Dendritic cell treated with granulocyte-macrophage colony-stimulating factor and Interleukin-4, amounts not matched to agents 40 ng/mL and 50 ng/mL, for 4 days (primary cell): ENCODE results near the gene PCSK6.
"Not testable (repeated sequence)": the region's sequence is repeated elsewhere in the genome, so short reads cannot be mapped to it uniquely, and the experiment has no call there.

Source experiments
- H3K27ac Mint-ChIP-seq: one replicate; pipeline ENCODE4 v1.8.0; 2022; ENCODE audit warnings: mild to moderate bottlenecking, mixed read lengths
- H3K27me3 Mint-ChIP-seq: one replicate; pipeline ENCODE4 v1.8.0; 2022; ENCODE audit warnings: mild to moderate bottlenecking, mixed read lengths
- H3K36me3 Mint-ChIP-seq: one replicate; pipeline ENCODE4 v1.8.0; 2022; ENCODE audit warnings: low read depth, mixed read lengths
- H3K4me1 Mint-ChIP-seq: one replicate; pipeline ENCODE4 v1.8.0; 2022; ENCODE audit warnings: low read depth, mixed read lengths
- H3K4me3 Mint-ChIP-seq: one replicate; pipeline ENCODE4 v1.8.0; 2022; ENCODE audit warnings: mild to moderate bottlenecking, moderate library complexity, mixed read lengths
- H3K9me3 Mint-ChIP-seq: one replicate; pipeline ENCODE4 v1.8.0; 2022; ENCODE audit warnings: mixed read lengths
- intact Hi-C: fragments of 100-400 bp; cut with micrococcal nuclease; formaldehyde crosslinking; loops from one replicate; pipeline ENCODE4 v1.15.0; 2022

Gene PCSK6

DNA sequence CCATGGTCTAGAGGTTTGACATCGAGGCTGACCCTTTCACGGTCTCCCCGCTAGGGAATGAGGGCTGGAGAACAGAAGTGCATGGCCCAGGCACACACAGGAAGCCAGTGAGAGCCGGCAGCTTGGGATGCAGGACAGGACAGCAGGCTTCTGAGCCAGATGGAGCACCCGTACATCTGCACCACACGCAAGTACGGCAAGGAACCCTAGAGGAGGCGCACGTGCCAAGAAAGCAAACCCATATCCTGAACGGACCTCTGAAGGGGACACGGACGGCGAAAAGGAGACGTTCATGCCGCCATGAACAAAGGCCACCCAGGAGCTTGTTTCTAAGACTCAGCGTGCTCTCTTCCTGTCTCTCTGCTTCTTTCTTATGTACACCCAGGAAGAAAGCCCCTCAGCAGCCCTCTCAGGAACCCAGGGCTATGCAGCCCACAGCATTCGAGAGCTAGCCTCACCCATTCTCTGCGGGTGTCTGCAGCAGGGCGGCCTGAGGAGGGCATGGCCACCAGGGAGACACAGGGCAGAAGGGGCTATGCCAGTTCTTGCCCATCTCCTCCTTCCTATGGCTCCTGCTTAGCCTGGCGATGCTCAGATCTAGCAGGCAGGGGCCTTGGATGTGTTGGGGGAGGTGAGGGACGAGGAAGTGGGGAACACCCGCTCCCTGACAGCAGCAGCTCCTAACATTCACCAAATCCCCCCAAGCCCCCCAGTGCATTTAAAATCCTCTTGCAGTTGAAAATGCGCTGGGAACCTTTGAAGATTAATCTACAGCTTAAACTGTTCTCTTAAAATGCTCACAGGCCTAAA, 81.3 kb downstream of the PCSK6 start:
- no peak overlapping the region for H3K4me3 Mint-ChIP-seq
- no peaks in the 10 kb centered on the region for H3K27me3 Mint-ChIP-seq
- H3K36me3 Mint-ChIP-seq, result no peaks in the 10 kb centered on the region
- no peak overlapping the region for H3K27ac Mint-ChIP-seq
- intact Hi-C loops, result no loop called here
- no peaks in the 10 kb centered on the region for H3K9me3 Mint-ChIP-seq
- no peaks in the 10 kb centered on the region for H3K4me1 Mint-ChIP-seq

DNA sequence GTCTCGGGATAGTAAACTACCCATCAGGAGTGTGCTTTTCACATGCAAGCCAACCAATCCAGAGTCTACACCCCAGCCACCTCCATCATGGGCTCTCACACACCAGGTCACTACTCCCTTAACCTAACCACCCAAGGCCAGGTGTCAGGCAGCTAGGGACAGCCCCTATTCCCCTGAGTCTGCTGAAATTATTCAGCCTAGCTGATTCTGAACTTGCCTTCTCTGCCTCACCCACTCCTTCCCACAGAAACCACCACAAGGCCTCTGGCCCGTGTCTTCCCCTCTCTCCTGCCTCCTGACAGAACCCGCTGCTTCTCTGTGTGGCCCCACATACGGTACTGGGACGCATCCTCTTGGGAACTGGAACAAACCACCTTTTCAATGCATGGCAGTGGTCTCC, 82.1 kb downstream of the PCSK6 start:
- intact Hi-C loops, result no loop called here

DNA sequence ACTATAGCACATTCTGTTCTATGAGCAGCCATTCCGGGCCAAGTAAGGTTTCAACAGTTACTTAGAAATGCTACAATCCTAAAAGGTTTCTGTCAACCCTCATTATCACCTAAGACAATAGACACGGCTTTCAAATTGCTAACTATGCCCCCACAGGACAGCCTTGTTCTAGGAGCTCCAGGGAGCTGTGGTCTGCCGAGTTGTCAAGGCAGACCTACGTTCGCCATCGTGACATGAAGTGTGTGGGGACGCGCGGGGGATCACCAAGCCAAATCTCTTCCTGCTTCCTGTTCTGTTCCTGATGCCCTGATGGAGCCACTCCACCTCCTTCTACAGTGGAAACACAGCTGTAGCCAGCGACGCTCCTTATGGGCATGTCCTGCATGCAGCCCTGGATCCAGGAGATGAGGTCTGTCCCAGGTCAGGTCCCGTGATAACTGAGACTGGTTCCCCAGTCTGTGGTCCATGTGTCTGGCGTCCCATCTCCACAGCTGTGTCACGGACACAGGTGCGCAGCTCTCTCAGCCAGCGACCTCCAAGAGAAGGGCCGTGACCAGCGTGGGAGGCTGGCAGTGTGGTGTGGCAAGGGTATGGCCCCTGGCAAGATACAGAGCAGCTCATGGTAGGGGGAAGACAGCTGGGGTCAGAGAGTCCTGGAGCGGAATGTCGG, 82.8 kb downstream of the PCSK6 start:
- intact Hi-C loops, result no loop called here
- H3K4me3 Mint-ChIP-seq, result no peak overlapping the region
- H3K27ac Mint-ChIP-seq, result no peak overlapping the region
- no peaks in the 10 kb centered on the region for H3K4me1 Mint-ChIP-seq
- H3K27me3 Mint-ChIP-seq, result no peaks in the 10 kb centered on the region
- H3K36me3 Mint-ChIP-seq, result no peaks in the 10 kb centered on the region
- H3K9me3 Mint-ChIP-seq, result no peaks in the 10 kb centered on the region

More for the DNA sequence above, 82.1 kb downstream of the PCSK6 start:
- no peaks in the 10 kb centered on the region for H3K27me3 Mint-ChIP-seq
- no peaks in the 10 kb centered on the region for H3K9me3 Mint-ChIP-seq
- no peaks in the 10 kb centered on the region for H3K36me3 Mint-ChIP-seq
- H3K4me3 Mint-ChIP-seq, result no peak overlapping the region
- H3K4me1 Mint-ChIP-seq, result no peaks in the 10 kb centered on the region
- H3K27ac Mint-ChIP-seq, result no peak overlapping the region

DNA sequence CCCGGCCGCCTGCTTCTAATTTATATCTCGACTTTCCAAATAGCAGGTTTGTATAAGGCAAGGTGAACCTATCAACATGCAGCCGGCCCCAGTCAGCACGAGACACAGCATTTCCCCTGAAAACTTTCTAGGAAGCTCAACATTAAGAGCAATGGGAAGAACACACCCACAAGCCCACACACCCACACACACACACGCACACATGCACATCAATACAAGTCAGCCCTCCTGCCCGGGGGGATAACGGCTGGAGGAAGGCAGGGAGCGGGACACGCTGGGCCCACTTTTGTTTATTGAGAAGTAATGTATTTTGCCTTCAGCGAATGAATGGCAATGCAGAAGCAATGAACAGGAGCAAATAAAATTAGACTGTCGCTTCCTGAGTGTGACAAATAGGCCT, 83.5 kb downstream of the PCSK6 start:
- no peak overlapping the region for H3K4me3 Mint-ChIP-seq
- intact Hi-C loops, result no loop called here
- H3K27ac Mint-ChIP-seq, result no peak overlapping the region
- H3K36me3 Mint-ChIP-seq, result no peaks in the 10 kb centered on the region
- no peaks in the 10 kb centered on the region for H3K4me1 Mint-ChIP-seq
- H3K9me3 Mint-ChIP-seq, result no peaks in the 10 kb centered on the region
- H3K27me3 Mint-ChIP-seq, result peaks cover under 1% of the 10 kb centered on the region

DNA sequence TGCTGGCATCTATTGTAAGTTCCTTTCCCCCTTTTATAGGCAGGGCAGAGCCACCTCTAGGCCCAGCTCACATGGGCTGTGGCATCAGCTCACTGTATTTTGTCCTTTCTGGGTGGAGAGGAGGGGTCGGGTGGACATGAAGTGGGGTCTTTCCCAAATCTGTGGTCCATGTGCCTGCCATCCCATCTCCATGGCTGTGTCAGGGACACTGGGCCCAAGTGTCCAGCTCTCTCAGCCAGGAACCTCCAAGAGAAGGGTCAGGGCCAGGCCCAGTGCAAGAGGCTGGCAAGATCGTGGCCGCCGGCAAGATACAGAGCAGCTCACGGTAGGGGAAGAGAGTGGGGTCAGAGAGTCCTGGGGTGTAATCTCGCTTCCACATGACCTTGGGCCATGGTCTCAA, 85.3 kb downstream of the PCSK6 start:
- intact Hi-C loops, result no loop called here
- Mint-ChIP-seq H3K27me3 (peaks cover 9% of the 10 kb centered on the region), H3K4me1 (no peaks in the 10 kb centered on the region), H3K9me3 (no peaks in the 10 kb centered on the region), H3K27ac (no peak overlapping the region), H3K36me3 (no peaks in the 10 kb centered on the region), H3K4me3 (no peak overlapping the region)

DNA sequence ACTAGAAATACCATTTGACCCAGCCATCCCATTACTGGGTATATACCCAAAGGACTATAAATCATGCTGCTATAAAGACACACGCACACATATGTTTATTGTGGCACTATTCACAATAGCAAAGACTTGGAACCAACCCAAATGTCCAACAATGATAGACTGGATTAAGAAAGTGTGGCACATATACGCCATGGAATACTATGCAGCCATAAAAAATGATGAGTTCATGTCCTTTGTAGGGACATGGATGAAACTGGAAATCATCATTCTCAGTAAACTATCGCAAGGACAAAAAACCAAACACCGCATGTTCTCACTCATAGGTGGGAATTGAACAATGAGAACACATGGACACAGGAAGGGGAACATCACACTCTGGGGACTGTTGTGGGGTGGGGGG, 86.6 kb downstream of the PCSK6 start:
- H3K27me3 Mint-ChIP-seq, result peaks cover 17% of the 10 kb centered on the region

DNA sequence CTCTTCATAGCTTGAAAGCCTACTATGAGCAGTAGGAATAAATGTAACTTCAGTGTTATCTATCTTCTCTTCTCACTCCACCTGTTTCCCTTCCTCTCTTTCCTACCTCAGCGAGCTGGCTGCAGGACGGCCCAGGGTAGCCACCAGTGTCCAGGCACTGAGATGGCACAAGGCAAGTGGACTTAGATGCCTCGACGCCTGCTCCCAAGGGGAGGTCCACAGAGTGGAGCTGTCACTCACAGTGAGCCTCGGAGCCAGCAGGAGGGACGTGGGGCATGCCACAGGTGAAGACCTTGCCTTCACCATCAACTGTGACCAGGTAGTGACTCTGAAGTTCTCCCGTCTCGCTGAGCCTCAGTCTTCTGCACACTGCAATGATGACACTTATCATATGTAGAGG, 88.2 kb downstream of the PCSK6 start:
- Mint-ChIP-seq H3K36me3 (no peaks in the 10 kb centered on the region), H3K9me3 (no peaks in the 10 kb centered on the region), H3K27ac (no peak overlapping the region), H3K27me3 (peaks cover 32% of the 10 kb centered on the region), H3K4me3 (no peak overlapping the region), H3K4me1 (peaks cover 6% of the 10 kb centered on the region)
- intact Hi-C loops, result no loop called here

More for the DNA sequence above, 86.6 kb downstream of the PCSK6 start:
- H3K36me3 Mint-ChIP-seq, H3K4me3 Mint-ChIP-seq, intact Hi-C loops, H3K27ac Mint-ChIP-seq, H3K9me3 Mint-ChIP-seq, H3K4me1 Mint-ChIP-seq: not testable (repeated sequence)

DNA sequence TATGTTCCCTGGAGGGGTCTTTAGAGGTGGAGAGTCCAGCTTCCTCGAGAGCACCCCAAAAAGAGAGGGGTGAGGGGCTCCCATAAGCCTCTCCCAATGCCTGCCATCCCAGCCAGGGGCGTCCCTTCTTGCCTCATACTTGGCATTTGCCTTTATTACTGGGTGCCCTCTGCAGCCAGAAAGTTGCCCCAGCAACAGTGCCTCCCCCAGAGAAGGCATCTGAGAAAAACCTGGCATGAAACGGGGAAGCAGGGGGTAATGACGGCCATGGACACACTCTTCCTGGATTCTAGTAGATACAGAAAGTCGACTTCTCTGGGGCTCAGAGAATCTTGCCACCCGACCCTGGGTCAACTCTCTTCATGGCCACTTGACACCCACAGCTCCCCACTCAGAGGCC, 90.1 kb downstream of the PCSK6 start:
- H3K27me3 Mint-ChIP-seq, result peaks cover 35% of the 10 kb centered on the region
- peaks cover 6% of the 10 kb centered on the region for H3K4me1 Mint-ChIP-seq
- H3K36me3 Mint-ChIP-seq, result no peaks in the 10 kb centered on the region
- H3K4me3 Mint-ChIP-seq, result no peak overlapping the region
- intact Hi-C loops, result no loop called here
- no peak overlapping the region for H3K27ac Mint-ChIP-seq
- no peaks in the 10 kb centered on the region for H3K9me3 Mint-ChIP-seq

DNA sequence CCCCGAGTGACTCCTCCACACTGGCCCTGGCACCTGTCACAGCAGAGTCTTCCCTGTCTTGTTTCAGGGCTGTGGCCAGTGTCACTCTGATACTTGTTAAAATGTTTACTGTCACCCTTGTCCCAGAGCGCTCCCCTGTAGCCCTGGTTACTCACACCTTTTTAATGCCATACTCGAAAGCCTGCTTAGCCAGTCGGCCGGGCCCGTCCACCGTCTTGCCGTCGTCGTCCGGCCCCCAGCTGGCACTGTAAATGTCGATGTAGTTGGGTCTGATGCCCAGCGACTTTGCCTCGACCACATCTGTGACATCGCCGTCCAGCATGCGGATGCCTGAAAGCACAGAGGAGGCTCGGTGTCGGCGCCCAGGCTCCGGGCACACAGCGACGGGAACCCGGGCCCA, 91.3 kb downstream of the PCSK6 start:
- peaks cover 6% of the 10 kb centered on the region for H3K4me1 Mint-ChIP-seq
- no peak overlapping the region for H3K4me3 Mint-ChIP-seq
- H3K36me3 Mint-ChIP-seq, result no peaks in the 10 kb centered on the region
- intact Hi-C loops, result no loop called here
- no peaks in the 10 kb centered on the region for H3K9me3 Mint-ChIP-seq
- peaks cover 35% of the 10 kb centered on the region for H3K27me3 Mint-ChIP-seq
- H3K27ac Mint-ChIP-seq, result no peak overlapping the region

DNA sequence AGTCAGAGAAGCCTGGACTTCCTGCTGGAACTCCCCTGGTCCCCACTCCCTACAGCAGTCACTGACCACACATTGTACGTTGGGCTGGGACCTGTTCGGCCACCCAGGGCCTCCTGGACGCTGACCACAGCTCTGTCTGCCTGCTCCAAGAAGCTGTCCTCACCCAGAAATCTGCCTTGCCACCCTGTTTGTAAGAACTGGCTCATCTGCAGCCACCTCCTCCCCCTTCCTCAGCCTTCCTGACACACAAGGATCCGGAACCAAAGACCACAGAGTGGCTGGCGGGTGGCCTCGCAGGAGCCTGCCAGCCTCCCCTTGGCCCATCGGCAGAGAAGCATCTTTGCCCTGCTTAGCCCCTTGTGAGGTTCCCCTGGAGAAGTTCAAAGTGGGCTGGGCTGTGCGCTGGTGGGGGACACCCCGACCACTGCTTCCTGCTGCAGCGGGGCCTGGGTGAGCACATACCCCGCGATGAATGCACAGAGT, 91.9 kb downstream of the PCSK6 start:
- Mint-ChIP-seq H3K36me3 (no peaks in the 10 kb centered on the region), H3K4me1 (peaks cover 6% of the 10 kb centered on the region), H3K9me3 (no peaks in the 10 kb centered on the region), H3K27ac (no peak overlapping the region), H3K27me3 (peaks cover 36% of the 10 kb centered on the region), H3K4me3 (no peak overlapping the region)
- intact Hi-C loops, result no loop called here

DNA sequence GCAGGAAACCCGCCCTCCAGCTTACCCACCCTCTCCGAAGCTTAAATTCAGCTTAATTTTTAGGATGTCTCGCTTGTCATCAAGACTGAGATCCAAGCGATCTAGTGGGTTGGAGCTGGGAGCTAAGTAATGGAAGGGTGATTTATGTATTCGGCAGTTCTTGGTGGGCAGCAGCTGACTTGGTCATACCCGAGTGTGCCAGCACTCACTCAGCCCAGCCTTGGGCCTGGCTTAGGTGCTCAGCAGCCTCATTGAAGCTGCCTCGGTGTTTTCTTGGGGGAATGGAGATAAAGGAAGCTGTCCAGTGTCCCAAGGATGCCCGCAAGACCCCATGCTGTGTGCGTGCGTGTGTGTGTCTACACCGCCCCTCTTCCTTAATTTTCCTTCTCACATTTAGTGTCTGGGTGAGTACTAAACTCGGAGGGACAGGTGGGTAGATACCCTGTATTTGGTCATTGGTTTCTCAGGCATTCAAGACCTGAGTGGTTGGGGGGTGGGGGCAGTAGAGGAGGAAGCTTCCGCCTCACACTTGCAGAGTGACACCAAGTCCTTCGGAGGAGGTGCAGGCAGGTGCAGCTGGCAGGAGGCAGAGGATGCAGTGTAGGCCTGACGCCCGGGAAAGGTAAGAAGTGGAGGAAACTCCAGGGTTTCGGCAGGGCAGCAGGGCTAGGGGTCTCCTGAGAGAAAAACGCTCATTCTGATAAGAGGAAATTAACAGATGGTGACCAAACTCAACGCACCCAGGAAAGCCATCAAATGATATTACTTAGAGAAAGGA, 92.8 kb downstream of the PCSK6 start:
- no peak overlapping the region for H3K27ac Mint-ChIP-seq
- H3K4me1 Mint-ChIP-seq, result peaks cover 6% of the 10 kb centered on the region
- peaks cover 36% of the 10 kb centered on the region for H3K27me3 Mint-ChIP-seq
- no peak overlapping the region for H3K4me3 Mint-ChIP-seq
- H3K9me3 Mint-ChIP-seq, result no peaks in the 10 kb centered on the region
- intact Hi-C loops, result no loop called here
- H3K36me3 Mint-ChIP-seq, result no peaks in the 10 kb centered on the region

DNA sequence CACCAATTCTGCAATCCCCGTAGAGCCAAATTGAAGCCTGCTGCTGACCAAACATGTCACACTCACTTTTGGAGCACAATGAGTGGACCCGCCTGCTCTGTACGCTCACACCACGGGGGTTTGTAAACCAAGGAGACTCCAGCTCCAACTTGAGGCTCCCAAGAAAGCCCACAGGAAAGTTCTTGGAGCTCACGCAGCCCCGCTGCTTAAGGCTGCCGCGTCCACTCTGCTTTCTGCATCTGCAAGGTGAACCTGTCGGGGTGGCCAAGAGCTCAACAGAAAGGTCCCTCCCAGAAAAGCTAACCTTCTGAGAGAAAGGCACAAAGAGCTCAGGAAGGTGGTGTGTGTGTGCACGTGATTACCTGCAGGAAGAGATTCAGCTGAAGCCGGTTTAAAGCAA, 94.9 kb downstream of the PCSK6 start:
- no peak overlapping the region for H3K27ac Mint-ChIP-seq
- H3K4me1 Mint-ChIP-seq, result peaks cover 6% of the 10 kb centered on the region
- peaks cover 32% of the 10 kb centered on the region for H3K27me3 Mint-ChIP-seq
- no peaks in the 10 kb centered on the region for H3K36me3 Mint-ChIP-seq
- no peaks in the 10 kb centered on the region for H3K9me3 Mint-ChIP-seq
- no peak overlapping the region for H3K4me3 Mint-ChIP-seq
- intact Hi-C loops, result no loop called here

DNA sequence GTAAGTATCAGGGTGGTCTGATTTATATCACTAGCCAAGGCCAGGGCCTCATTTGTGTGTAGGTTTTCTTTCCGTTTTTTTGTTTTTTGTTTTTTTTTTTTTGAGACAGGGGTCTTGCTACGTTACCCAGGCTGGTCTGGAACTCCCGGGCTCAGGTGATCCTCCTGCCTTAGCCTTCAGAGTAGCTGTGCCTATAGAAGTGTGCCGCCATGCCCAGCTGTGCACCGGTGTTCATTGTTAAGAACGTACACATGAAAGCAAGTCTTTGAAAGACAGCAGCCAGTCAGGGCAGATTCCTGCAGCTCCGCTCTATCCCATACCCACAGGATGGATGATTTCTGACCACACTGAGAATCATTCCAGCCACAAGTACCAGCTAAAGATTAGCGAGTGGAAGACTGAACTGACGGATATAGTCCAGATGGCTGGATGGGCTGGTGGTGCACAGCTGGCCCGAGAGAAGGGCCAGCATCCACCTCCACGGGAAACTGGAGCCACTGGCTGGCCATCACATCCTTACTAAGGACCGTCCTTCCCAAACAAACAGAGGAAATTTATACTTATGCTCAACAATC, 95.4 kb downstream of the PCSK6 start:
- no peaks in the 10 kb centered on the region for H3K36me3 Mint-ChIP-seq
- H3K27ac Mint-ChIP-seq, result no peak overlapping the region
- H3K27me3 Mint-ChIP-seq, result peaks cover 27% of the 10 kb centered on the region
- H3K4me3 Mint-ChIP-seq, result no peak overlapping the region
- intact Hi-C loops, result no loop called here
- peaks cover 6% of the 10 kb centered on the region for H3K4me1 Mint-ChIP-seq
- no peaks in the 10 kb centered on the region for H3K9me3 Mint-ChIP-seq

DNA sequence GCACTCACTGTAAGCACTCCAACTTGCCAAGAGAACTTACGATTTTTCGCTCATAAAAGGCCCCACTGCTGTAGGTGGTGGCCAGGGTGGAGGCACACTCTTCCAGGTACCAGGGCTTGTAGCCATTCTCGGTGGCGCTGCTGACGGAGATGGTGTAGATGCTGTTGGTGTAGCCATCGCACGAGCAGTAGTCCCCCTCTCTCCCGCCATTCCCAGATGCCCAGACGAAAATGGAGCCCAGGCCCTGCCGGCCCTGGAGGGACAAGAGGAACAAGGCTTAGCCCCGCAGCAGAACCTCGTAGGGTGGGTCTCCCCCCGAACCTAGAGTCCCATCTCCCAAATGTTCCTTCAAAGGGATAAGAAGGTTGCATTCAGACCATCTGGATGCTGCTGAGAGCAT, 96.3 kb downstream of the PCSK6 start:
- H3K9me3 Mint-ChIP-seq, result no peaks in the 10 kb centered on the region
- no peaks in the 10 kb centered on the region for H3K36me3 Mint-ChIP-seq
- no peak overlapping the region for H3K27ac Mint-ChIP-seq
- intact Hi-C loops, result no loop called here
- H3K4me1 Mint-ChIP-seq, result peaks cover 6% of the 10 kb centered on the region
- H3K4me3 Mint-ChIP-seq, result no peak overlapping the region
- H3K27me3 Mint-ChIP-seq, result peaks cover 23% of the 10 kb centered on the region
